ENCODE measurements around the gene SEPTIN8. TPM values are rescaled to one million over a fixed set of nuclear protein-coding genes. Genes with fewer than 3 reads are reported as not detected.
A peak's percentile ranks its signal among the peaks of the same experiment; 100 is the strongest.
"Not testable (repeated sequence)": the region's sequence is repeated elsewhere in the genome, so short reads cannot be mapped to it uniquely, and the experiment has no call there.

Gene SEPTIN8
- polyA plus RNA-seq, 1 donor (not counting 4 experiments of a cell fraction or from before 2014, with no cell fraction given): 46.4 TPM

GRCh38 chr5:132807163-132807838, 30.3 kb upstream of the SEPTIN8 start:
- no peak overlapping the region for H3K9ac ChIP-seq (ENCODE audit: control insufficient read depth, extremely low read depth, insufficient read depth, low read length)
- H3K36me3 ChIP-seq (ENCODE audit: control insufficient read depth in 2 of 2, extremely low read depth in 1 of 2, insufficient read depth in 2 of 2, low read length in 2 of 2): no peaks in the 10 kb centered on the region
- DNase-seq (ENCODE audit: low read depth, low spot score) (no peak), FAIRE-seq (no peak)
- H3K79me2 ChIP-seq (ENCODE audit: control insufficient read depth, insufficient read depth, low read length): no peaks in the 10 kb centered on the region
- no peak overlapping the region for H3K27ac ChIP-seq (ENCODE audit: control insufficient read depth, insufficient read depth, low read length)
- H3K4me2 ChIP-seq (ENCODE audit: control insufficient read depth, extremely low read depth, insufficient read depth, low read depth, low read length): no peak overlapping the region
- dilution Hi-C loops (cut with MboI; ENCODE audit: extremely low pct_ligation_motif_present, low sequenced_read_pairs): no loop called here
- H3K4me3 ChIP-seq (ENCODE audit: control insufficient read depth in 2 of 3, extremely low read depth in 1 of 3, insufficient read depth in 2 of 3, low read depth in 1 of 3, low read length in 3 of 3): no peak overlapping the region
- no peaks in the 10 kb centered on the region for H3K9me3 ChIP-seq (ENCODE audit: control insufficient read depth, low read depth, low read length)
- no peak overlapping the region for H2AFZ ChIP-seq (ENCODE audit: control insufficient read depth, low read length)
- no peaks in the 10 kb centered on the region for H3K9me1 ChIP-seq (ENCODE audit: control insufficient read depth, extremely low read depth, insufficient read depth, low read length)
- no peak for TF ChIP-seq EZH2 (IDR thresholded peaks at IDR 0.05; ENCODE audit: low read length)
- TF ChIP-seq, protein P1, sequence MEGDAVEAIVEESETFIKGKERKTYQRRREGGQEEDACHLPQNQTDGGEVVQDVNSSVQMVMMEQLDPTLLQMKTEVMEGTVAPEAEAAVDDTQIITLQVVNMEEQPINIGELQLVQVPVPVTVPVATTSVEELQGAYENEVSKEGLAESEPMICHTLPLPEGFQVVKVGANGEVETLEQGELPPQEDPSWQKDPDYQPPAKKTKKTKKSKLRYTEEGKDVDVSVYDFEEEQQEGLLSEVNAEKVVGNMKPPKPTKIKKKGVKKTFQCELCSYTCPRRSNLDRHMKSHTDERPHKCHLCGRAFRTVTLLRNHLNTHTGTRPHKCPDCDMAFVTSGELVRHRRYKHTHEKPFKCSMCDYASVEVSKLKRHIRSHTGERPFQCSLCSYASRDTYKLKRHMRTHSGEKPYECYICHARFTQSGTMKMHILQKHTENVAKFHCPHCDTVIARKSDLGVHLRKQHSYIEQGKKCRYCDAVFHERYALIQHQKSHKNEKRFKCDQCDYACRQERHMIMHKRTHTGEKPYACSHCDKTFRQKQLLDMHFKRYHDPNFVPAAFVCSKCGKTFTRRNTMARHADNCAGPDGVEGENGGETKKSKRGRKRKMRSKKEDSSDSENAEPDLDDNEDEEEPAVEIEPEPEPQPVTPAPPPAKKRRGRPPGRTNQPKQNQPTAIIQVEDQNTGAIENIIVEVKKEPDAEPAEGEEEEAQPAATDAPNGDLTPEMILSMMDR (optimal IDR thresholded peaks at IDR 0.05 in 1 of 3, IDR thresholded peaks at IDR 0.05 in 1 of 3, conservative IDR thresholded peaks at IDR 0.05 in 1 of 3; ENCODE audit: extremely low read depth in 1 of 3, insufficient read depth in 2 of 3, low read length in 3 of 3): peak in 1 of 3 experiments; percentile 7
- H4K20me1 ChIP-seq (ENCODE audit: control insufficient read depth, extremely low read depth, insufficient read depth, low read length): no peaks in the 10 kb centered on the region
- H3K4me1 ChIP-seq (ENCODE audit: control insufficient read depth, extremely low read depth, insufficient read depth, low read length): no peaks in the 10 kb centered on the region
- peaks cover 7% of the 10 kb centered on the region for H3K27me3 ChIP-seq (ENCODE audit: control insufficient read depth, extremely low read depth, insufficient read depth, low read length)

DNA sequence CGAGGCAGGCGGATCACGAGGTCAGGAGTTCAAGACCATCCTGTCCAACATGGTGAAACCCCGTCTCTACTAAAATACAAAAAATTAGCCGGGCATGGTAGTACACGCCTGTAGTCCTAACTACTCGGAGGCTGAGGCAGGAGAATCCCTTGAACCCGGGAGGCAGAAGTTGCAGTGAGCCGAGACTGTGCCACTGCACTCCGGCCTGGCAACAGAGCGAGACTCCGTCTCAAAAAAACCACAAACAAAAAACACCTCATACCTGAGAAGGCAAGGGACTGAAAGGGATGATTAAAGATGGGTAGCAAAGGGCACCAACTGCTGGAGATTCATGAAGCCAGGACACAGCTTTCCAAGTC, 29.7 kb upstream of the SEPTIN8 start:
- H3K79me2 ChIP-seq (ENCODE audit: control insufficient read depth, insufficient read depth, low read length); H3K4me3 ChIP-seq (ENCODE audit: control insufficient read depth in 2 of 3, extremely low read depth in 1 of 3, insufficient read depth in 2 of 3, low read depth in 1 of 3, low read length in 3 of 3); H3K4me1 ChIP-seq (ENCODE audit: control insufficient read depth, extremely low read depth, insufficient read depth, low read length); H3K9me3 ChIP-seq (ENCODE audit: control insufficient read depth, low read depth, low read length); H2AFZ ChIP-seq (ENCODE audit: control insufficient read depth, low read length); H3K9me1 ChIP-seq (ENCODE audit: control insufficient read depth, extremely low read depth, insufficient read depth, low read length); H3K4me2 ChIP-seq (ENCODE audit: control insufficient read depth, extremely low read depth, insufficient read depth, low read depth, low read length); H3K36me3 ChIP-seq (ENCODE audit: control insufficient read depth in 2 of 2, extremely low read depth in 1 of 2, insufficient read depth in 2 of 2, low read length in 2 of 2); dilution Hi-C loops (cut with MboI; ENCODE audit: extremely low pct_ligation_motif_present, low sequenced_read_pairs); DNase-seq (ENCODE audit: low read depth, low spot score); H3K27me3 ChIP-seq (ENCODE audit: control insufficient read depth, extremely low read depth, insufficient read depth, low read length); H4K20me1 ChIP-seq (ENCODE audit: control insufficient read depth, extremely low read depth, insufficient read depth, low read length); H3K9ac ChIP-seq (ENCODE audit: control insufficient read depth, extremely low read depth, insufficient read depth, low read length); FAIRE-seq; H3K27ac ChIP-seq (ENCODE audit: control insufficient read depth, insufficient read depth, low read length): not testable (repeated sequence)

GRCh38 chr5:132805872-132806271, 28.8 kb upstream of the SEPTIN8 start:
- H3K4me1 ChIP-seq (ENCODE audit: control insufficient read depth, extremely low read depth, insufficient read depth, low read length); H3K27me3 ChIP-seq (ENCODE audit: control insufficient read depth, extremely low read depth, insufficient read depth, low read length); DNase-seq (ENCODE audit: low read depth, low spot score); H4K20me1 ChIP-seq (ENCODE audit: control insufficient read depth, extremely low read depth, insufficient read depth, low read length); H3K4me3 ChIP-seq (ENCODE audit: control insufficient read depth in 2 of 3, extremely low read depth in 1 of 3, insufficient read depth in 2 of 3, low read depth in 1 of 3, low read length in 3 of 3); H3K9ac ChIP-seq (ENCODE audit: control insufficient read depth, extremely low read depth, insufficient read depth, low read length); H3K9me3 ChIP-seq (ENCODE audit: control insufficient read depth, low read depth, low read length); H3K4me2 ChIP-seq (ENCODE audit: control insufficient read depth, extremely low read depth, insufficient read depth, low read depth, low read length); FAIRE-seq; H3K27ac ChIP-seq (ENCODE audit: control insufficient read depth, insufficient read depth, low read length); H3K9me1 ChIP-seq (ENCODE audit: control insufficient read depth, extremely low read depth, insufficient read depth, low read length); H3K36me3 ChIP-seq (ENCODE audit: control insufficient read depth in 2 of 2, extremely low read depth in 1 of 2, insufficient read depth in 2 of 2, low read length in 2 of 2); H2AFZ ChIP-seq (ENCODE audit: control insufficient read depth, low read length); H3K79me2 ChIP-seq (ENCODE audit: control insufficient read depth, insufficient read depth, low read length); dilution Hi-C loops (cut with MboI; ENCODE audit: extremely low pct_ligation_motif_present, low sequenced_read_pairs): not testable (repeated sequence)

- H3K27ac ChIP-seq (ENCODE audit: control insufficient read depth, insufficient read depth, low read length); dilution Hi-C loops (cut with MboI; ENCODE audit: extremely low pct_ligation_motif_present, low sequenced_read_pairs); H3K9ac ChIP-seq (ENCODE audit: control insufficient read depth, extremely low read depth, insufficient read depth, low read length); H3K4me2 ChIP-seq (ENCODE audit: control insufficient read depth, extremely low read depth, insufficient read depth, low read depth, low read length); DNase-seq (ENCODE audit: low read depth, low spot score); H3K27me3 ChIP-seq (ENCODE audit: control insufficient read depth, extremely low read depth, insufficient read depth, low read length); H3K4me3 ChIP-seq (ENCODE audit: control insufficient read depth in 2 of 3, extremely low read depth in 1 of 3, insufficient read depth in 2 of 3, low read depth in 1 of 3, low read length in 3 of 3); H3K79me2 ChIP-seq (ENCODE audit: control insufficient read depth, insufficient read depth, low read length); H3K36me3 ChIP-seq (ENCODE audit: control insufficient read depth in 2 of 2, extremely low read depth in 1 of 2, insufficient read depth in 2 of 2, low read length in 2 of 2); H3K9me3 ChIP-seq (ENCODE audit: control insufficient read depth, low read depth, low read length); H2AFZ ChIP-seq (ENCODE audit: control insufficient read depth, low read length); H3K9me1 ChIP-seq (ENCODE audit: control insufficient read depth, extremely low read depth, insufficient read depth, low read length); H3K4me1 ChIP-seq (ENCODE audit: control insufficient read depth, extremely low read depth, insufficient read depth, low read length); H4K20me1 ChIP-seq (ENCODE audit: control insufficient read depth, extremely low read depth, insufficient read depth, low read length); FAIRE-seq: not testable (repeated sequence)
These were observed 27.2 kb upstream of the SEPTIN8 start for GRCh38 chr5:132804219-132804618.
